GM18873 (cell line): ENCODE data around the gene SETMAR.

Experiments
- ATAC-seq: cut with Tn5 transposase; IDR thresholded peaks from one replicate; pipeline ENCODE4 v1.9.1; 2021; ENCODE audit warnings: mild to moderate bottlenecking, moderate library complexity, moderate number of reproducible peaks; ENCODE audit not compliant: unreplicated experiment, low FRiP score

Gene SETMAR

DNA sequence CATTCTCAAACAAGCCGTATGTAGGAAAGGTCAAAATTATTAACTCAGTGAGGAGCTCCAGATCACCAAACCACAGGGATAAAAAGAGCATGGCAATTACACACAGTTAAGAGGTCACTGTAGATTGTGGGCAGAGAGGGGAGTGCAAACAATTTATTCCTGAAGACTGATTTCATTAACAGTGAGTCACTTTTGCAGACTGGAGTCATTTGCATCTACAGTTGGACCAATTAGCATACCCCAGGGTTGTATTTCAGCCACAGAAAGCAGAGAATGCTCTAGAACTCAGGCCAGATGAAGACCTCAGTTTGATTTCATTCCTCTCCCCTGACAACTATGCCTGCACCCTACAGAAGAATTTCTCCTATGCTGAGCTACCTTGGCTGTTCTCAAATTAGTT, 40.1 kb downstream of the SETMAR start:
- no peak for ATAC-seq

DNA sequence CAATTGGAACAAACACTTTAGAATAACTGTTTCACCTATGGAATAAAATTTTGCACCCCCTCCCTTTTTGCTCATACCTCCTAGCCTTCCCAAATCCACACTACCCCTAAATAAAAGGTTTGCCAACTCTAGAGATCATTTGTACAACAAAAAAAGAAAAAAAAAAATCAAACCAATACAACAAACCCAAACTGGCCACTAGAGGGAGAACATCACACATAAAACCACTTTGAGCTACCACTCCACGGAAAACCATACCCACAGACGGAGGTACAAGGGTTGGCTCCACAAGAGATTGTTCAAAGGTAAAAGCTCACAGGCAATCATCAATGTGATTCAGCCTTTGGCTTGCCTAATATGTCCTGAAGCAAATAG, 47.6 kb downstream of the SETMAR start:
- ATAC-seq: no peak

DNA sequence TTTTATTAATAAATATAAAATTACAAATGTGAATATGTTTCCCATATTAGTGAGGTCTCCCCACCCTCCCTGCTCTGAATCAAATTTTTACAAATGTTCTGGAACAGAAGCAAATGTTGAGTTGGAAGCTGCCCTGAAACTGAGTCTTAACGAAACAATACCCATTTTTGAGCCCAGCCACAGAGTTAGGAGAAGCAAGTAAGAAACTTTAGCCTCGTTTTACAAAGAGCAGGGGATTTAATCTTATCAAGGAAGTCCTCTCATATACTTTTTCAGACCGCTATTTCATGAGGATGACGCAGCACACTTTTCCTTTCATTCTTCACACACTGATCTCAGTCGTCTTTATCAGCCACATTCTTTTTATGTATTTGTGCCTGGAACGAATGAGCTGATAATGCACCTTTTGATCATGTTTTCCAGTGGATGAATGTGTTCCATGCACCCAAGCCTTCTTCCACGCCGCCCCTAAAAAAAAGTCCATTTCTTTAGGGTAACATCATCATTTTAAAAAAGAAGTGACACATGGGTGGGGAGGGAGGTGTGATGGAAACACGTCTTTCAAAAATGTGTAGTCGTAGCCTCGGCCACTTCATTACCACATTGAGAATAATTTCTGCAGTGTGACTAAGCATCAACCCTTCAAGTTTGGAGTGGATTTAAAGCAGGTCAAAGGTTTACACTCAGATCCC, 48.1 kb downstream of the SETMAR start:
- ATAC-seq: no peak

DNA sequence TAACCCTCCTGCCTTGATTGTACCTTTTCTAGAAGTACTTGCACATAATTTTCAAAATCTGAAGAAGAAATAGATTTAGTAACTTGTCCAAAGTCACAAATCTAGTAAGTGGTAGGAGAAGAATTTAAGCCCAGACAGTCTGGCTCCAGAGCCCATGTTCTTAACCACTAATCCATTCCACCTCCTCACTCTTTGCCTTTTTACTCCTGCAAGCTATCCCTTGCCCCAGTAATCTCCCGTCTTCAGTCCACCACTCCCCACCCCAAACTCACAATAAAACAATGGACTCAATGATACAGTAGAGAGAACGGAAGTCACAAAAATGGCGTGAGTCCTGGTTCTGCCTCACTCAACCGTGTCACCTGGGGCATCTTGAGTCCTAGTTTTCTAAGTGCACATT, 48.7 kb downstream of the SETMAR start:
- no peak for ATAC-seq

- ATAC-seq: no peak
These were observed 52.4 kb downstream of the SETMAR start for GRCh38 chr3:4355401-4356219.

GRCh38 chr3:4356220-4356540, 53.0 kb downstream of the SETMAR start:
- no peak for ATAC-seq

DNA sequence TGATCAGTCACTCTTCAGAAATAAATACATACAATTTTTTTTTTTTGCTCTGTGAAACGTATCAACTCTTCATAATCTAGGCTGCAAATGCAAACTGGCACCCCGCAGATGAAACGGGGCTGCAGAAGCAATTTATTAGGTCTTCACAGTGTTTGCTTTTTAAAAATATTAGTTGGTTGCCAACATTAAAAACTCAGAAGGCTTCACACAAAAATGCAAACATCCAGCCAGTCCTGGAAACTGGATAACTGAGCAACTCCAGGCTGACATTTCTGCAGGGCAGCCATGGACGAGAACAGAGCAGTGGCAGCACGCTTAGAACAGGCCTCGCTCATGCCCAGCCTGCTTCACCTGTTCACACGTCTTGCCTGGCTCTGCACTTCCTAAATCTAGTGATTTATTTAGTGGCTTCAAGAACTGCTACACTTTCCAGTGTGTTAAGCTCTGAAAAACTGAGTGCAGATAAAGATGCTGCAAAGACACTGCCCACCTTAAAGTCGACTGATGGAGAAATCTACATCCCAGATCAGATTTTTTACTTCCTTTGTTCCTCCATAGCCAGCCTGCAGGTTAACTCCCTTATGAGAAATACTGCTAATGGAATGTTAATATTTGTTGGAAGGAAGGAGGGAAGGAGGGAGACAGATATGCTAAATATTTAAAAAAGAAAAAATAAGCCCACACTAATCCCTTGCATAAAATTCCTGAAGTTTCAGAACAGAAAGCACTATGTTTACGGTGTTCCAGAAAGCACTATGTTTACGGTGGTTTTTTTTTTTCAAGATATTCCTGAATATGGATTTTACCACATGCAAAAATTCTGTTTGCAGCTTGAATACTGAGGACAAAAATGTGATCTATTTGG, 53.6 kb downstream of the SETMAR start:
- ATAC-seq: no peak

DNA sequence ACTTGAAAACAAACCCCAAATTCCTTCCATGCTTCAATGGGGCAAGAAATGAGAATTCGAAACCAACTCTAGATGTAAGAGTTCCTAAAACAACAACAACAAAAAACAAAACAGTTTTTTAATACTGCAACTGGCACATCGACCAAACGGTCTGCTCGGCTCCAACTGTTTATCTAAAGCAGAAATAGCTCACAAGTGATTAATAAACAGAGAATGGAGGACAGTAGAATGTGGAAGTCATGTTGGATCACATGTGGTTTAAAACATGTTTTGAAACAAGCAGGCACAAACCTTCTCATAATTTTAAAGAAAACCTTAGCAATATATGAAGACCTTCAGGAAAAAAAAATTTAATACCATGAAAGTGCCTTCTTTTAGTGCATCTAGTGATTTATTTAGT, 55.1 kb downstream of the SETMAR start:
- ATAC-seq: no peak

DNA sequence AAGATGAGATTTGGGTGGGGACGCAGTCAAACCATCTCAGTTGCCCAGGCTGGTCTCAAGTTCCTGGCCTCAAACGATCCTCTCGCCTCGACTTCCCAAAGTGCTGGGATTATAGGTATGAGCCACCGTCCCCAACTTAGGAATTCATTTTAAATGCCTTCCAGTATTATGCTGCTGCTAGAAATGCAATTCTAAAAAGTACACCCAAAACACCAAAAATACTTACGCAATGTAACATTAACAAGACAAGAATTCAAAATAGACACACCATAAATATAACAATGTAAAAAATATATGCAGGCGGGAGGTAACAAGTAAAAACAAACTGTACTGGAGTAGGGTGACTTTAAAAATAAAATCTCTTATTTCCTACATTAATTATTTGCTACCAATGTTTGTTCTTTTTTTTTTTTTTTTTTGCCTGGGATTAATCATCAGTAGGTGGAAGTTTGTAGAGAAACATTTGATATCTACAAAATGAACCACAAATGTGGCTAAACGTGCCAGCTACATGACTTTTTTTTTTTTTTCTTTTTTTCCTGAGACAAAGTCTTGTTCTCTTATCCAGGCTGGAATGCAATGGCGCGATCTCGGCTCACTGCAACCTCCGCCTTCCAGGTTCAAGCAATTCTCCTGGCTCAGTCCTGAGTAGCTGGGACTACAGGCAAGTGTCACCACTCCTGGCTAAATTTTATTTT, 56.8 kb downstream of the SETMAR start:
- ATAC-seq: no peak

DNA sequence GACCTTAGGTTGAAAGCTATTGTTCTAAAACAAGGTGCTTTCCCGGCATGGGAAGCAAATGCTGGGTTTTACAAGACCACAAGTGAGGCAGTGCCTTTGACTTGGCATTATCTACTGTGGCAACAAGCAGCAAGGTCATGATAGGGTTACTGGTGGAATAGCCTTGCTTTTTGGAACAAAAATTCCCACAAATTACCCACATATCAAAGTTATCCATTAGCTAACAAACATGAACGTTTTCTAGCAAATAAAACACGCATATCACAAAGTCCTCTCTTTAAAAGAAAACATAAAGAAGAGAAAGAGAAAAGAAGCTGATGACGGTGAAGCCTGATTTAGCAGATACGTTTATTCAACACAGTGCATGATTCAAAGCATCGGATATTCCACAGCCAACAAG, 57.6 kb downstream of the SETMAR start:
- no peak for ATAC-seq

- ATAC-seq: no peak
These were observed 59.4 kb downstream of the SETMAR start for GRCh38 chr3:4362523-4362922.
